Osteocyte (in vitro differentiated cells): ENCODE measurements around the gene CD3G. TPM values are rescaled to one million over a fixed set of nuclear protein-coding genes. Genes with fewer than 3 reads are reported as not detected.

Source experiments
- DNase-seq: peaks from one replicate; pipeline ENCODE4 v3.0.0; 2021; ENCODE audit warnings: mixed read lengths; ENCODE audit not compliant: unreplicated experiment; ENCODE audit errors: extremely low spot score
- H3K27ac Mint-ChIP-seq: one replicate; pipeline ENCODE4 v1.8.0; 2021; ENCODE audit warnings: mild to moderate bottlenecking, mixed read lengths; ENCODE audit not compliant: unreplicated experiment
- H3K27me3 Mint-ChIP-seq: one replicate; pipeline ENCODE4 v1.8.0; 2021; ENCODE audit warnings: mixed read lengths; ENCODE audit not compliant: unreplicated experiment
- H3K36me3 Mint-ChIP-seq: one replicate; pipeline ENCODE4 v1.8.0; 2021; ENCODE audit warnings: mixed read lengths; ENCODE audit not compliant: unreplicated experiment
- H3K4me1 Mint-ChIP-seq: one replicate; pipeline ENCODE4 v1.8.0; 2021; ENCODE audit warnings: mixed read lengths; ENCODE audit not compliant: unreplicated experiment
- H3K4me3 Mint-ChIP-seq: one replicate; pipeline ENCODE4 v1.8.0; 2021; ENCODE audit warnings: mild to moderate bottlenecking, moderate library complexity, mixed read lengths; ENCODE audit not compliant: unreplicated experiment
- H3K9me3 Mint-ChIP-seq: one replicate; pipeline ENCODE4 v1.8.0; 2021; ENCODE audit warnings: mixed read lengths; ENCODE audit not compliant: unreplicated experiment
- total RNA-seq: library from RNA; stranded (reverse); gene quantifications from 2 replicates; pipeline ENCODE4 v1.2.1, GENCODE V29; 2021
- TF ChIP-seq, protein P1 (sequence below): fragments of 200-600 bp; sonication (generic); IDR thresholded peaks from 2 replicates; pipeline ENCODE4 v1.5.0; 2021; ENCODE audit warnings: antibody characterized with exemption, mild to moderate bottlenecking, moderate library complexity

Gene CD3G
- total RNA-seq, 1 donor from 2014 or later, result not detected

GRCh38 chr11:118318124-118318523, 26.0 kb upstream of the CD3G start:
- Mint-ChIP-seq H3K9me3 (no peaks in the 10 kb centered on the region), H3K4me3 (no peak overlapping the region), H3K27ac (no peak overlapping the region), H3K36me3 (peaks cover 2% of the 10 kb centered on the region), H3K4me1 (peaks cover 5% of the 10 kb centered on the region), H3K27me3 (peaks cover 35% of the 10 kb centered on the region)
- TF ChIP-seq, protein P1, sequence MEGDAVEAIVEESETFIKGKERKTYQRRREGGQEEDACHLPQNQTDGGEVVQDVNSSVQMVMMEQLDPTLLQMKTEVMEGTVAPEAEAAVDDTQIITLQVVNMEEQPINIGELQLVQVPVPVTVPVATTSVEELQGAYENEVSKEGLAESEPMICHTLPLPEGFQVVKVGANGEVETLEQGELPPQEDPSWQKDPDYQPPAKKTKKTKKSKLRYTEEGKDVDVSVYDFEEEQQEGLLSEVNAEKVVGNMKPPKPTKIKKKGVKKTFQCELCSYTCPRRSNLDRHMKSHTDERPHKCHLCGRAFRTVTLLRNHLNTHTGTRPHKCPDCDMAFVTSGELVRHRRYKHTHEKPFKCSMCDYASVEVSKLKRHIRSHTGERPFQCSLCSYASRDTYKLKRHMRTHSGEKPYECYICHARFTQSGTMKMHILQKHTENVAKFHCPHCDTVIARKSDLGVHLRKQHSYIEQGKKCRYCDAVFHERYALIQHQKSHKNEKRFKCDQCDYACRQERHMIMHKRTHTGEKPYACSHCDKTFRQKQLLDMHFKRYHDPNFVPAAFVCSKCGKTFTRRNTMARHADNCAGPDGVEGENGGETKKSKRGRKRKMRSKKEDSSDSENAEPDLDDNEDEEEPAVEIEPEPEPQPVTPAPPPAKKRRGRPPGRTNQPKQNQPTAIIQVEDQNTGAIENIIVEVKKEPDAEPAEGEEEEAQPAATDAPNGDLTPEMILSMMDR, result no peak
- DNase-seq, result no peak

- peaks cover 5% of the 10 kb centered on the region for H3K4me1 Mint-ChIP-seq
- H3K36me3 Mint-ChIP-seq, result peaks cover 2% of the 10 kb centered on the region
- H3K27me3 Mint-ChIP-seq, result peaks cover 34% of the 10 kb centered on the region
- TF ChIP-seq, protein P1, result no peak
- H3K9me3 Mint-ChIP-seq, result no peaks in the 10 kb centered on the region
- no peak overlapping the region for H3K27ac Mint-ChIP-seq
- DNase-seq, result no peak
- H3K4me3 Mint-ChIP-seq, result no peak overlapping the region
These were observed 25.4 kb upstream of the CD3G start for GRCh38 chr11:118318581-118319336.

DNA sequence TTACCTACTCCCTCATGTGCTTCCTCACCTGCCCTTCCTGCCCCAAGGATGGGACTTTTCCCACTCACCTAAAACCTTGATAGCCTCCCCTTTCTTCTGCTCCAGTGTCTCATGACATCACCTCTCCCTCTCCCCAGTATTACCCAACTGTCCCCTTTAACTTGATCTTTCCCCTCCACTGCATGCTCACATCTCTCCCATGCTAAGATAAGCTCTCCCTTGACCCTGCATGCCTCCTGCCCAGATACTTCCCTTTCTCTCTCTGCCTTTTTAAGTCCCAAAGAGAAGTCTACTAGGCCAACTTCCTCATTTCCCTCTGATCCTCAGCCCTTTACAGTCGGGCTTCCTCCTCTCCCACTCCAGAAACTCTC, 24.8 kb upstream of the CD3G start:
- no peaks in the 10 kb centered on the region for H3K9me3 Mint-ChIP-seq
- peaks cover 5% of the 10 kb centered on the region for H3K4me1 Mint-ChIP-seq
- H3K27me3 Mint-ChIP-seq, result peaks cover 30% of the 10 kb centered on the region
- H3K27ac Mint-ChIP-seq, result no peak overlapping the region
- TF ChIP-seq, protein P1, result no peak
- H3K36me3 Mint-ChIP-seq, result peaks cover 2% of the 10 kb centered on the region
- no peak for DNase-seq
- no peak overlapping the region for H3K4me3 Mint-ChIP-seq

GRCh38 chr11:118320515-118320914, 23.6 kb upstream of the CD3G start:
- peaks cover 2% of the 10 kb centered on the region for H3K36me3 Mint-ChIP-seq
- H3K4me3 Mint-ChIP-seq, result no peak overlapping the region
- TF ChIP-seq, protein P1, result no peak
- H3K4me1 Mint-ChIP-seq, result peaks cover 5% of the 10 kb centered on the region
- no peak for DNase-seq
- H3K27ac Mint-ChIP-seq, result no peak overlapping the region
- H3K27me3 Mint-ChIP-seq, result peaks cover 26% of the 10 kb centered on the region
- no peaks in the 10 kb centered on the region for H3K9me3 Mint-ChIP-seq

DNA sequence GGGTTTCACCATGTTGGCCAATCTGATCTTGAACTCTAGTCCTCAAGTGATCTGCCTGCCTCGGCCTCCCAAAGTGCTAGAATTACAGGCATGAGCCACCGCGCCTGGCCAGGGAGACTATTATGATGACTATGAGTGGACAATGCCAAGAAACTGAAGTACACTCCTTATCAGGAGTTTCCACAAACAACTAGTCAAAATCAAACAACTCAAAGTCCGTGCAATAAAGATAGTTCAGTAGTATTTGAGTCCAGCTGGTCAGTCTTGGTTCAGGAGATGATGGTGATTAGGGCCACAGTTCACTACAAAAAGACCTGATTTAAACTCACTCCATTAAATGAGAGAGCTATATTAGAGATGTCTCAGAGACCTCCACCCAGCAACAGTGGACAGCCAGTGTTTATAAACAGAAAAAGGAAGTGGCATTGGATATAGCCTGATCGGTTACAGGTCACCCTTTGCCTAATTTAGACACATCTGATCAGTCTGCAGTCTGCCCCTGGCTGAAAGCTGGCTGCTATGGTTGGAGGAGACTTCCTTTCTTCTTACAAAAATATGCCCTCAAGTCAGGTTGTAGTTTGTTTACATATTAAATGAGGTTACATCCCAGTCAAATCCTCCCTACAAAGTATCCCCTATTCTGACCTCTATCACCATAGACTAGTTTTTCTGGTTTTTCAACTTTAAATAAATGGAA, 22.6 kb upstream of the CD3G start:
- no peak overlapping the region for H3K27ac Mint-ChIP-seq
- H3K4me3 Mint-ChIP-seq, result no peak overlapping the region

More for the DNA sequence above, 22.6 kb upstream of the CD3G start:
- H3K27me3 Mint-ChIP-seq, result peaks cover 20% of the 10 kb centered on the region
- DNase-seq, result no peak
- TF ChIP-seq, protein P1, result no peak
- H3K36me3 Mint-ChIP-seq, result peaks cover 2% of the 10 kb centered on the region
- H3K9me3 Mint-ChIP-seq, result no peaks in the 10 kb centered on the region
- H3K4me1 Mint-ChIP-seq, result no peaks in the 10 kb centered on the region
